Measurements from ENCODE around the gene ELMOD3. TPM values are rescaled to one million over a fixed set of nuclear protein-coding genes. Genes with fewer than 3 reads are reported as not detected.
"Not testable (repeated sequence)": the region's sequence is repeated elsewhere in the genome, so short reads cannot be mapped to it uniquely, and the experiment has no call there.

The ELMOD3 gene
- total RNA-seq, 1 donor from 2014 or later: 7.1 TPM

DNA sequence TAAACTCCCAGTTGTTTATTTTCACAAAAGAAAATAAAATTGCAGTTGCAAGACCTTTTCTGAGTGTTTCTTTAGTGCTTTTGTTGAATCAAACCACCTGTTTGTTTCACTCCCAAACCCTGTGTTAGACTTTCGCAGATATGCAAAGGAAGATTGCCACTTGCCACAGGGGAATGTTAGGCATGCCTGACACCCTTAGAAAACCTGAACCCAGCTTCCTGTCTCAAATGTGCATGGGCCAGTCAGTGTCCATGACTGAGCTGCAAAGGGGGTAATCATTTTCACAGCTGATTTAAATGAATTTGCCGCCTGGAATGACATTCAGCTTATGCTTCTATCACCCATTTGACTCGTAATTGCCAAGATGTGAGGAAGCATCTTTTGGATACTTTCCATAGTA, 44.2 kb upstream of the ELMOD3 start:
- Histone ChIP-seq H3K27me3 (no peaks in the 10 kb centered on the region), H3K4me3 (no peak overlapping the region), H3K9me3 (no peaks in the 10 kb centered on the region), H3K27ac (peak overlapping the region in 1 of 2 donors; percentile 66), H3K36me3 (peaks cover 34 to 42% of the 10 kb centered on the region in 2 donors), H3K4me1 (peaks cover 4 to 8% of the 10 kb centered on the region in 2 donors)
- intact Hi-C loops (cut with DNase I): no loop called here
- no peak for TF ChIP-seq CTCF (IDR thresholded peaks at IDR 0.05)
- no peak for DNase-seq (ENCODE audit: low spot score in 2 of 2)

DNA sequence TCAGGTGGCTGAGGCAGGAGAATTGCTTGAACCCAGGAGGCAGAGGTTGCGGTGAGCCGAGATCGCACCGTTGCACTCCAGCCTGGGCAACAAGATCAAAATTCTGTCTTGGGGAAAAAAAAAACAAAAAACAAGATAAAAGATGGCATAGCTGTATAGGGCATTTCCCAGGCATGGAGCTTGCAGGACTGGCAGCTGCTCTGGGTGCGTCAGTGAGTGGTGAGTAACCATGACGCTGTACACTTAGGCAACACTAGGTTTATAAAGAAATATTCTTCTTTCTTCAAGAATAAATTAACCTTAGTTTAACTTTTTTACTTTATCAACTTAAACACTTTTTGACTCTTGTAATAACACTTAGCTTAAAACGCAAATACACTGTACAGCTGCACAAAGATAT, 42.2 kb upstream of the ELMOD3 start:
- intact Hi-C loops (cut with DNase I): no loop called here
- Histone ChIP-seq H3K9me3 (no peaks in the 10 kb centered on the region), H3K4me1 (peaks cover 4 to 8% of the 10 kb centered on the region in 2 donors), H3K36me3 (peaks cover 22 to 39% of the 10 kb centered on the region in 2 donors), H3K27me3 (no peaks in the 10 kb centered on the region), H3K4me3 (no peak overlapping the region), H3K27ac (peak overlapping the region in 1 of 2 donors; percentile 22)
- no peak for DNase-seq (ENCODE audit: low spot score in 2 of 2)
- no peak for TF ChIP-seq CTCF (IDR thresholded peaks at IDR 0.05)

GRCh38 chr2:85314884-85315242, 39.7 kb upstream of the ELMOD3 start:
- no peak for DNase-seq (ENCODE audit: low spot score in 2 of 2)
- Histone ChIP-seq H3K27me3 (no peaks in the 10 kb centered on the region), H3K27ac (no peak overlapping the region), H3K9me3 (no peaks in the 10 kb centered on the region), H3K4me3 (no peak overlapping the region), H3K4me1 (peaks cover 0 to 7% of the 10 kb centered on the region in 2 donors), H3K36me3 (peaks cover 19 to 48% of the 10 kb centered on the region in 2 donors)
- intact Hi-C loops (cut with DNase I): no loop called here
- no peak for TF ChIP-seq CTCF (IDR thresholded peaks at IDR 0.05)

GRCh38 chr2:85315921-85316320, 38.6 kb upstream of the ELMOD3 start:
- H3K27me3 ChIP-seq; DNase-seq (ENCODE audit: low spot score in 2 of 2); H3K9me3 ChIP-seq; intact Hi-C loops (cut with DNase I); H3K27ac ChIP-seq; H3K4me3 ChIP-seq: not testable (repeated sequence)
- Histone ChIP-seq H3K4me1 (peaks cover 0 to 12% of the 10 kb centered on the region in 2 donors), H3K36me3 (peaks cover 24 to 57% of the 10 kb centered on the region in 2 donors)

GRCh38 chr2:85318222-85319074, 36.1 kb upstream of the ELMOD3 start:
- Histone ChIP-seq H3K27me3 (no peaks in the 10 kb centered on the region), H3K4me3 (no peak overlapping the region), H3K36me3 (peaks cover 38 to 80% of the 10 kb centered on the region in 2 donors), H3K9me3 (no peaks in the 10 kb centered on the region), H3K27ac (no peak overlapping the region), H3K4me1 (peaks cover 0 to 25% of the 10 kb centered on the region in 2 donors)
- no peak for TF ChIP-seq CTCF (IDR thresholded peaks at IDR 0.05)
- intact Hi-C loops (cut with DNase I): no loop called here
- no peak for DNase-seq (ENCODE audit: low spot score in 2 of 2)

- H3K36me3 ChIP-seq: peaks cover 45 to 83% of the 10 kb centered on the region in 2 donors
- H3K27me3 ChIP-seq: no peaks in the 10 kb centered on the region
- H3K4me3 ChIP-seq: no peak overlapping the region
- DNase-seq (ENCODE audit: low spot score in 2 of 2): no peak
- no peak overlapping the region for H3K27ac ChIP-seq
- TF ChIP-seq CTCF (IDR thresholded peaks at IDR 0.05): no peak
- H3K9me3 ChIP-seq: no peaks in the 10 kb centered on the region
- peaks cover 3 to 36% of the 10 kb centered on the region in 2 donors for H3K4me1 ChIP-seq
- intact Hi-C loops (cut with DNase I): no loop called here
Observed at GRCh38 chr2:85319796-85320195, 34.8 kb upstream of the ELMOD3 start.

Measured in ascending aorta (tissue), 2 donors.